ENCODE results near the gene SFMBT2. TPM values are rescaled to one million over a fixed set of nuclear protein-coding genes. Genes with fewer than 3 reads are reported as not detected.
A peak's percentile ranks its signal among the peaks of the same experiment; 100 is the strongest.

The SFMBT2 gene
- total RNA-seq, 1 donor from 2014 or later, result 7.2 TPM

DNA sequence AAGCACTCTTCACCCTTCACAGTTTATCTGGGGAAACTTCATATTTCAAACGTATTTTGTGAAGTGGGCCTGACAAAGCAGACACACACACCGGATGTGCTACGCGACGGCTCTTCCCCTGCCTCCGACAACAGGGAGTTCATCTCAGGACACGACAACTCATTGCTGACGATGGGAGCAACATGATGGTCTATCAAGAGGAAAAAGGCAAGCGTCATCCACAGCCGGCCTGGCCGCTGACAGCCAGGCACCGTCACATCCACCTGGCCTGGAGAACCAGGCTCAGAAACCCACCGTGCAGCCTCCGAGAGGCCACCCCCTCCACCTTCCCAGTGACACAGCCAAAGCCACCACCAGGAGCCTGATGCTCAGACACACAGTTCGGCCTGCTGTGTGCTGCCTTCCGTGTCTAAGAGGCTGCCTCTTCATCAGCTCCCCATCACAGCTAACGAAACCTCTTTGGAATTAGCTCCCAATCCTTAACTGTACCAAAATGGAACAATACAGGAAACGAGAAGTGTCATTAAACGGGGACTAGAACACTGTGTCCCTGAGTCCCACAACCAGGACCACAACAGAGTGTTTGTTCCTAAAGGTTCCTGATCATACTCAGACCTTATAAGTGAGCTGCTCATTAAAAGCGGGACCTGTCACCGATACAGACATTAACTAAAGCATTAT lies 76.7 kb downstream of the SFMBT2 start:
- TF ChIP-seq CTCF (conservative IDR thresholded peaks at IDR 0.05), result no peak
- Mint-ChIP-seq H3K9me3 (no peaks in the 10 kb centered on the region), H3K4me1 (ENCODE audit: unreplicated experiment) (peaks cover 5% of the 10 kb centered on the region), H3K36me3 (peaks cover 9% of the 10 kb centered on the region), H3K4me3 (peak overlapping the region; percentile 27), H3K27ac (peak overlapping the region; percentile 46), H3K27me3 (peaks cover 56% of the 10 kb centered on the region)
- DNase-seq (ENCODE audit: extremely low spot score, unreplicated experiment), result no peak

DNA sequence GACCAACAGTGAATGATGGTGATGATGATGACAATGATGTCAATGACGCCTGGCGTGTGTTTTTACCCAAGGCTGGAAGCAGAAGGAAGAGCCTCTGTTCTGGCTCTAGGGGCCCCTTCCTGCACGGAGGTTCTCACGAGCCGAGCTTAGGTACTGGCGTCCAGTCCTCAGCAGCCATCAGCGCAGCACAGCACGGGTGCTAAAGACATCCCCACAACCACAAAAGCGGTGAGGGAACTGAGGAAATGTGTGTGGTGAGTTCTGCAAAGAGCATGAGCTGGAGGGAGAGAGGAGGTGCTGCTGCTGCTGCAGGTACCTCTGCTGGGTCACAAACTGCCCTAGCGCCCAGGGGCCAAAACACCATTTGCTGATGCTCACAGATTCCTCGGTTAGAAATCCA lies 81.6 kb downstream of the SFMBT2 start:
- no peaks in the 10 kb centered on the region for H3K4me1 Mint-ChIP-seq (ENCODE audit: unreplicated experiment)
- no peak overlapping the region for H3K4me3 Mint-ChIP-seq
- H3K9me3 Mint-ChIP-seq, result peaks cover 5% of the 10 kb centered on the region
- no peak for DNase-seq (ENCODE audit: extremely low spot score, unreplicated experiment)
- no peak overlapping the region for H3K27ac Mint-ChIP-seq
- H3K27me3 Mint-ChIP-seq, result peaks cover 41% of the 10 kb centered on the region
- TF ChIP-seq CTCF (conservative IDR thresholded peaks at IDR 0.05), result no peak
- peaks cover 11% of the 10 kb centered on the region for H3K36me3 Mint-ChIP-seq

DNA sequence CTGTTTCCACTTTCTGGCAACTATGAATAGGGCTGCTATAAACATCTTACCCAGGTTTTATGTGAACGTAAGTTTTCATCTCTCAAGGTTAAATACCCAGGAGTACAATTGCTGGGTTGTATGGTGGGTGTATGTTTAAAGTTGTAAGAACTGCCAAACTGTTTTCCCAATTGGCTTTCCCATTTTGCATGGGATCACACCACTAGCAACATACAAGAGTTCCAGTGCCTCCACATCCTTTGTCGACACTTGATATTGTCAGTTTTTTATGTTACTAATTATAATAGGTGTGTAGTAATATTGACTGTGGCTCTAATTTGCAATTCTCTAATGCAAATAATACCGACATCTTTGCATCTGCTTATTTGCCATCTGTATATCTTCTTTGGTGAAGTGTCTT lies 82.9 kb downstream of the SFMBT2 start:
- Mint-ChIP-seq H3K27ac (no peak overlapping the region), H3K4me3 (no peak overlapping the region), H3K36me3 (peaks cover 11% of the 10 kb centered on the region), H3K9me3 (peaks cover 5% of the 10 kb centered on the region), H3K4me1 (ENCODE audit: unreplicated experiment) (no peaks in the 10 kb centered on the region), H3K27me3 (peaks cover 37% of the 10 kb centered on the region)
- DNase-seq (ENCODE audit: extremely low spot score, unreplicated experiment), result no peak
- TF ChIP-seq CTCF (conservative IDR thresholded peaks at IDR 0.05), result no peak

DNA sequence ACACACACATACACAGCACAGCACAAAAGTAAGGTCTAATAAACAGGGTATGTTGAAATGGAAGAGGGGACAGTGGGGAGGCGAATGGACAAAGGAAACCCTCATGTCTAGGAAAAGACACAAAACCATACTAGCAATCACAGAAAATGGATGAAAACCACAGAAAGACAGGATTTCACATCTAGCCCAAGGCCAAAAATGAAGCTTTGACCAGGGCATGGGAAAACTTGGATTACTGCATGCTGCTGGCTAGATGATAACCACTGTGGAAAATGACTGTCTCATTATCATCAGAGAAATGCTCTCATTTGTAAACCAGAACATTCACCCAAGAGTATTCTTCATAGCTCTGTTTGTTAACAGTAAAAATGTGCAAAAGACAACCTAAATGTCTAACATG lies 88.2 kb downstream of the SFMBT2 start:
- no peaks in the 10 kb centered on the region for H3K9me3 Mint-ChIP-seq
- no peak overlapping the region for H3K4me3 Mint-ChIP-seq
- no peak for DNase-seq (ENCODE audit: extremely low spot score, unreplicated experiment)
- H3K27ac Mint-ChIP-seq, result no peak overlapping the region
- no peaks in the 10 kb centered on the region for H3K4me1 Mint-ChIP-seq (ENCODE audit: unreplicated experiment)
- TF ChIP-seq CTCF (conservative IDR thresholded peaks at IDR 0.05), result no peak
- peaks cover 3% of the 10 kb centered on the region for H3K36me3 Mint-ChIP-seq
- H3K27me3 Mint-ChIP-seq, result peaks cover 46% of the 10 kb centered on the region

DNA sequence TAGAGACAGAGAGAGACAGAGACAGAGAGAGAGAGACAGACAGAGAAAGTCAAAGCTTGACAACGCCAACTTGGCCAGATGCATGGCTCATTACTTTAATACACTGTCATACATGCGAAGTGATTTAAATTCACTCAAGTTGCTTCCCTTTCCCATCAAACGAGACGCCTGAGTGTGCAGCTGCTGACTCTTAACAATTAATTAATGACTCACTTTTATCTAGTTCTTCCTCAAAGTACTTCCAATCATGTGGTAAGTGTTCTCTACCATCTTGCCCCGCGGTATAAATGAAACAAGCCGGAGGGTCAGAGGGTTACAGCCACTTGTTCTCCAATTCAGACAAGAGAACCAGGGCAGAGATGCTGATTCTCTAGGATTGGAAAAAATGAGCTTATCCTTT lies 90.8 kb downstream of the SFMBT2 start:
- Mint-ChIP-seq H3K4me1 (ENCODE audit: unreplicated experiment) (no peaks in the 10 kb centered on the region), H3K27ac (no peak overlapping the region), H3K4me3 (no peak overlapping the region), H3K9me3 (peaks cover 5% of the 10 kb centered on the region), H3K36me3 (peaks cover 3% of the 10 kb centered on the region), H3K27me3 (peaks cover 62% of the 10 kb centered on the region)
- no peak for TF ChIP-seq CTCF (conservative IDR thresholded peaks at IDR 0.05)
- DNase-seq (ENCODE audit: extremely low spot score, unreplicated experiment), result no peak
